ENCODE measurements around the gene SFMBT1. TPM values are rescaled to one million over a fixed set of nuclear protein-coding genes. Genes with fewer than 3 reads are reported as not detected.

Gene SFMBT1
- polyA plus RNA-seq, 1 of the 3 experiments (the other 2 are of a cell fraction), result 0.72 TPM

GRCh38 chr3:52886049-52886730, 159.7 kb downstream of the SFMBT1 start:
- H2AFZ ChIP-seq (ENCODE audit: low read depth), result no peak overlapping the region
- TF ChIP-seq POLR2AphosphoS5 (IDR thresholded peaks at IDR 0.05; ENCODE audit: low read depth, low read length) (no peak), YY1 (IDR thresholded peaks at IDR 0.05; ENCODE audit: low read depth) (no peak), FOSL2 (IDR thresholded peaks at IDR 0.05; ENCODE audit: borderline replicate concordance, low read depth) (no peak), TEAD4 (IDR thresholded peaks at IDR 0.05; ENCODE audit: borderline replicate concordance, insufficient read depth) (no peak), EP300 (IDR thresholded peaks at IDR 0.05; ENCODE audit: borderline replicate concordance in 1 of 2, low read depth in 1 of 2, low read length in 1 of 2) (no peak), ZBTB33 (IDR thresholded peaks at IDR 0.05; ENCODE audit: borderline replicate concordance, low read depth) (no peak), FOXM1 (IDR thresholded peaks at IDR 0.05; ENCODE audit: low read depth) (no peak), GATA2 (CRISPR knock-in tag; IDR thresholded peaks at IDR 0.05) (no peak), USF2 (IDR thresholded peaks at IDR 0.05; ENCODE audit: borderline replicate concordance, low read depth, low read length) (no peak)
- CTCF ChIA-PET, result no interaction called here
- no peak overlapping the region for H3K4me3 ChIP-seq (ENCODE audit: low read depth in 2 of 2, low read length in 1 of 2)
- POLR2A ChIA-PET, result no interaction called here
- H3K4me2 ChIP-seq, result no peak overlapping the region
- no peaks in the 10 kb centered on the region for H3K9me2 ChIP-seq
- H3K4me1 ChIP-seq (ENCODE audit: control insufficient read depth in 1 of 2, insufficient read depth in 2 of 2, low read depth in 1 of 2, low read length in 1 of 2), result peaks cover 0 to 12% of the 10 kb centered on the region in 2 experiments; a peak in 1 of 4 replicates
- H3K27me3 ChIP-seq (ENCODE audit: insufficient read depth), result no peaks in the 10 kb centered on the region
- no peak overlapping the region for H3K9ac ChIP-seq
- H3K27ac ChIP-seq (ENCODE audit: low read depth in 2 of 2, low read length in 1 of 2), result no peak overlapping the region
- H3K9me3 ChIP-seq, result no peaks in the 10 kb centered on the region
- 90% methylated on average over 5 of the region's 5 CpGs for WGBS (ENCODE audit: low lambda C conversion rate)
- H3K79me2 ChIP-seq (ENCODE audit: insufficient read depth), result peaks cover 3% of the 10 kb centered on the region
- H3F3A ChIP-seq (replicated peaks; ENCODE audit: insufficient read depth), result no peaks in the 10 kb centered on the region
- DNase-seq, result no peak
- no peaks in the 10 kb centered on the region for H4K20me1 ChIP-seq (ENCODE audit: insufficient read depth)
- H3K36me3 ChIP-seq (replicated peaks in 1 of 2; ENCODE audit: control insufficient read depth in 1 of 2, insufficient read depth in 2 of 2, low read length in 1 of 2), result peaks cover 6 to 10% of the 10 kb centered on the region in 2 experiments

GRCh38 chr3:52882377-52882776, 163.5 kb downstream of the SFMBT1 start:
- Histone ChIP-seq H3K9me2 (no peaks in the 10 kb centered on the region), H2AFZ (ENCODE audit: low read depth) (no peak overlapping the region), H3K27ac (ENCODE audit: low read depth in 2 of 2, low read length in 1 of 2) (no peak overlapping the region), H3K9ac (no peak overlapping the region), H3K9me3 (no peaks in the 10 kb centered on the region), H3K4me3 (ENCODE audit: low read depth in 2 of 2, low read length in 1 of 2) (no peak overlapping the region), H3F3A (replicated peaks; ENCODE audit: insufficient read depth) (no peaks in the 10 kb centered on the region), H4K20me1 (ENCODE audit: insufficient read depth) (no peaks in the 10 kb centered on the region), H3K36me3 (replicated peaks in 1 of 2; ENCODE audit: control insufficient read depth in 1 of 2, insufficient read depth in 2 of 2, low read length in 1 of 2) (peaks cover 10 to 11% of the 10 kb centered on the region in 2 experiments), H3K79me2 (ENCODE audit: insufficient read depth) (no peaks in the 10 kb centered on the region; the same call in none of the 2 replicates), H3K27me3 (ENCODE audit: insufficient read depth) (no peaks in the 10 kb centered on the region), H3K4me1 (ENCODE audit: control insufficient read depth in 1 of 2, insufficient read depth in 2 of 2, low read depth in 1 of 2, low read length in 1 of 2) (peaks cover 0 to 6% of the 10 kb centered on the region in 2 experiments; a peak in 1 of 4 replicates), H3K4me2 (no peak overlapping the region)
- WGBS (ENCODE audit: low lambda C conversion rate), result 92% methylated on average over 4 of the region's 4 CpGs
- POLR2A ChIA-PET, result no interaction called here
- CTCF ChIA-PET, result interaction anchor here (2.2 kb wide), 1 partner anchor 10 kb away, joined by 7 read pairs; no protein-coding TSS in a partner anchor
- no peak for TF ChIP-seq NFIC (IDR thresholded peaks at IDR 0.05; ENCODE audit: borderline replicate concordance)
- no peak for TF ChIP-seq MXI1 (IDR thresholded peaks at IDR 0.05; ENCODE audit: low read depth, low read length)
- no peak for TF ChIP-seq ELF1 (IDR thresholded peaks at IDR 0.05)
- no peak for TF ChIP-seq MEF2A (IDR thresholded peaks at IDR 0.05; ENCODE audit: borderline replicate concordance, low read depth)
- TF ChIP-seq FOXJ3 (CRISPR knock-in tag; IDR thresholded peaks at IDR 0.05), result no peak
- TF ChIP-seq POLR2AphosphoS5 (IDR thresholded peaks at IDR 0.05; ENCODE audit: low read depth, low read length), result no peak
- TF ChIP-seq EZH2phosphoT487 (IDR thresholded peaks at IDR 0.05; ENCODE audit: borderline replicate concordance, low read depth), result no peak
- no peak for TF ChIP-seq SIN3A (IDR thresholded peaks at IDR 0.05; ENCODE audit: borderline replicate concordance, low read depth, low read length)
- TF ChIP-seq JUND (IDR thresholded peaks at IDR 0.05), result no peak
- no peak for TF ChIP-seq EP300 (IDR thresholded peaks at IDR 0.05; ENCODE audit: borderline replicate concordance in 1 of 2, low read depth in 1 of 2, low read length in 1 of 2)
- no peak for TF ChIP-seq FOSL2 (IDR thresholded peaks at IDR 0.05; ENCODE audit: borderline replicate concordance, low read depth)
- no peak for TF ChIP-seq REST (IDR thresholded peaks at IDR 0.05; ENCODE audit: low read depth, low read length)
- TF ChIP-seq CHD2 (IDR thresholded peaks at IDR 0.05; ENCODE audit: low read length, partially characterized antibody), result no peak
- TF ChIP-seq PBX3 (IDR thresholded peaks at IDR 0.05), result no peak
- no peak for DNase-seq
